ENCODE data around the gene MYL1.

The MYL1 gene

DNA sequence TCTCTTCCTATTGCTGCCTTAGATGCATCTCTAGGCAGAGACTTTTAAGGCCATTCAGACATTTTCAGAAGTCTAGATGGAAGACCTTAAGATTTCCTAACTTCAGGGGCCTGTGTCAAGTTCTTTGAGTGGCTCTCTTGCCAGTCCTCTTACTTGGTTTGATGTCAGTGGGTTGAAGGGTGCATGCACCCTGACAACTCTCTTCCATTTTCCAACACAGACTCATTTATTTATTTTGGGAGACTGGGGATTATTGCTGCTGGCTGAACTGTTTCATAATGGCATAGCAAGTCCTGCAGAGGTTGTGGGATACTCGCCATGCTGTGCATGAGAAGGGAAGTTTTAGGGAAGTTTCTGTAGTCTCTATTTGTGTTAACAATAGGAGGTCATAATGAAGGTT is 50.7 kb downstream of the MYL1 start:
- no peak for DNase-seq

DNA sequence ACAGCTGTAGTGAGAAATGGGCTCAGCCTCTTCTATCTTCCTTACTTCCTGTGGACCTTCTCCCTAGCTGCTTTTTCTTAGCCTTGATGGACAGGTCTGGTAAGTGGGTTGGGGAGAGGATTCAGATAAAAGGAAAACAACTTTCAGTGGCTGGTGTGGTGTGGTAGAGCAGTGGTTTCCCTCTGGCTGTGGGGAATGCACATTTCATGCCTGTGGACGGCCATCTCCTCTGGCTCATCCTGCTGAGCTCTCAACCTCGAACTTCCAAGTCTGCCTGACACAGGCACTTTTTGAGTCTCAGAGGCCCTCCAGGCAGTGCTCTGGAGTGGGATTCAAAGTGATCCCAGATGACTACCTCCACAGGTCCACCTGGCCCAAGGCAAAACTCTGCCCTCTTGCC is 51.1 kb downstream of the MYL1 start:
- DNase-seq = no peak

DNA sequence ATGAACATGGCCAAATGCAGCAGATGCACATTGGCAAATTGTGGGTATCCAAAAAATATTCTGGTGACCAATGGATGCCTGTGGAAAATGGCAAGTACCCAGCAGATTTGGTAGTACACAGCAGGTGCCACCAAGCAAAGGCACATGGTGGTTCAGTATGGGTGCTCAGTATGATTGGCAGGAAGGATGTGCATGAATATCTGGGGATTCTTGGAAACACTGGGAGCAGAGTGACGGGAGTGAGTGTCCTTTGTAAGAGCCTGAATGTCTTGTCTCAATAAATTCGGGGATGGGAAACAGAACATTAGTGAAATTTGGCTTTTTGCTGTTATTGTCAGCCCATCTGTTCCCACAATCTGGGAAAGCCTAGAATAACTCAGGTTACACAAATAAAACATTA is 52.9 kb downstream of the MYL1 start:
- no peak for DNase-seq

DNA sequence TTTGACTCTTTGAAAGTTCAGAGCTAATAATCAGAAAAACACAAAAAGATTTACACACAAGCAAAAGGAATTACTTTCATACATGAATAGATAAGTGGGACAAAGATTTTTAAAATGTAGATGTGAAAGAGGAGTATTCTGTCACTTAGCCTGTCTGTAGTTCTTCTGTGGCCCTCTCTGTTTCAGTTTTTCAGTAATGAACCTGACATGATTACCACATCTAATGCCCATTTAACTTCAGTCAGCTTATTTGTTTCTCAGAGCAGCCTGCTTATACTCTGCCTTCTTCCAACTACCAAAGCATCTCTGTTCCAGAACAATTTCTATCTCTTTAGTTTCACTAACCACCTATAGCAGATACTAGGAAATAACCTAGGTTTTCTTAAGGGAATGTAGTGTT is 55.3 kb downstream of the MYL1 start:
- DNase-seq = no peak

DNA sequence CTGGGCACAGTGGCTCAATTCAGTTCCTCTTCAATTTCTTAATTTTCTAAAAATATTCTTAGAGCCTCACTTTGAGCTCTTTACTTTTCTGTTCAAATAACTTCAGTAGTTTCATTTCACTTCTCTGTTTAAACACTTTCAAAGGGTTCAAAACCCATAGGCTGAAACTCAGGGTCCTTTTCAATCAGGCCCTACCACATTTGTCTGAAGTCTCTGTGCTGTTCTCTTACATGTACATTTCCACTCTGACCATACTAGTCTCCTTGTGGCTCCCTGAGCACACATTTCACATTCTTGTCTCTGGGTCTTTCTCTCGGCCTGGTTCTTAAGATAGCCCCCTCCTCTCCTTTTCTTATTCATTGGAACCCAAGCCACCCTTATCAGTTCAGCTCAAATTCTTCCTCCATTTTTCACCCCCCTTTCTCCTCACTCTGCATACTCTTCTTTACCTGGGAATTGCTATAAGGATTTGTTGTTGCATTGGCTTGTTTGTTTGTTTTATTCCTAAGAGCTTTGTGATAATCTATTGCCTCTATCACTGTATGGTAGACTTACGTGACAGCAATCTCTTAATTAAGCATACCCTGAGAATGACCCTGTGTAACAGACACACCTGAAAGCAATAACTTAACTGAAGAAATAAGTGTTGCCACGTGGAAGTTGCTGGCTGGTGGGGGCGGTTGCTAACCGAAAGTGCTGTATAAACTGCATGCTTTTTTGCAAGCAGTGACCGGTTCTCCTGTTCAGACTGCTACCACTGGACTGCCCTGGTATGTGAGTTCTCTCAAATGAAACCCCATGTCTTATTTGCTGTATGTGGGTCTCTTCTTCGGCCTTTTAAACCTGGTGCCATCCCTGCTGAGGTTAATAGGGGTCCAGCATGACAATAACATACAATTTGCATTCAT is 62.0 kb downstream of the MYL1 start:
- no peak for DNase-seq

DNA sequence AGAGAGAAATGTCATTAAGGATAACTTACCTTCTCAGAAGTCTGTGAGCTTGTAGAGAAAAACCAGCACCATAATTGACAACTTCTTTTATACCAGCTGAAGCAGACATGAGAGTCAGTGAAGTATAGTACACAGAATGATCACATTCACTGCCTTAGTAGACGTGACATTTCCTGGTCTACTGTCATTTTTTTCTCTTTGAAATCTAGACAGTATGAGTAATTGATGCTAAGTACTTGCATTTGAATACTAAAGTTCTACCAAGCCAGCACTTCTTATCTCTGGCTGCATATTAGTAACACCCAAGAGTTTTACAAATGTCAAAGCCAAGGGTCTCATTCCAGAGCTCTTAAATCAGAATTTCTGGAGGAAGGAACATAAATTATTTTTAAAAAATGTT is 64.4 kb downstream of the MYL1 start:
- DNase-seq = no peak

Data from activated CD4-positive, alpha-beta T cell treated with anti-CD3 and anti-CD28 coated beads, Interleukin-2, amount 50 U/mL, for 4 hours (primary cell).